Gastroesophageal sphincter (tissue), 4 donors: ENCODE data around the gene MYPN. TPM values are rescaled to one million over a fixed set of nuclear protein-coding genes. Genes with fewer than 3 reads are reported as not detected.
A peak's percentile ranks its signal among the peaks of the same experiment; 100 is the strongest.

Source experiments
- ATAC-seq: fragments of 150-250 bp; one replicate; pipeline ENCODE4 v1.9.1; 2016; ENCODE audit warnings: mild to moderate bottlenecking, moderate library complexity
- H3K27ac ChIP-seq, 4 donors: fragments of 200-600 bp; sonication (generic) in 3 of 4; 1 replicate in 3 of 4; 2 replicates in 1 of 4; pipeline ENCODE4 v1.5.1; 2016 to 2019
- H3K27me3 ChIP-seq: fragments of 200-600 bp; sonication (generic); one replicate; pipeline ENCODE4 v1.5.1; 2019
- H3K36me3 ChIP-seq, 2 donors: fragments of 200-600 bp; sonication (generic); one replicate each; pipeline ENCODE4 v1.5.1; 2019; ENCODE audit warnings: control low read depth in 1 of 2
- H3K4me1 ChIP-seq, 3 donors: fragments of 200-600 bp; sonication (generic); 1 replicate in 2 of 3; 2 replicates in 1 of 3; pipeline ENCODE4 v1.5.1; 2016 to 2019; ENCODE audit warnings: control low read depth in 2 of 3
- H3K4me3 ChIP-seq, 2 donors: fragments of 200-600 bp; sonication (generic); one replicate each; pipeline ENCODE4 v1.5.1; 2019; ENCODE audit warnings: mild to moderate bottlenecking in 1 of 2, moderate library complexity in 1 of 2
- H3K9me3 ChIP-seq, 3 donors: fragments of 200-600 bp; sonication (generic); one replicate each; pipeline ENCODE4 v1.5.1; 2017 to 2019; ENCODE audit warnings: control low read depth in 2 of 3
- CTCF ChIP-seq, 4 experiments: fragments of 200-600 bp in 2 of 4; fragments of 450-650 bp in 2 of 4; sonication (generic) in 1 of 4; IDR thresholded peaks; one replicate each; pipeline ENCODE4 v1.5.1; 2017 to 2019; ENCODE audit warnings: antibody characterized with exemption in 4 of 4, mild to moderate bottlenecking in 2 of 4, moderate library complexity in 2 of 4
- EP300 ChIP-seq: sonication (generic); formaldehyde crosslinking; IDR thresholded peaks from one replicate; pipeline ENCODE4 v1.6.1; 2017; ENCODE audit warnings: antibody characterized with exemption, mild to moderate bottlenecking
- POLR2A ChIP-seq, 2 donors: fragments of 450-650 bp; IDR thresholded peaks; one replicate each; pipeline ENCODE4 v1.6.1; 2017; ENCODE audit warnings: antibody characterized with exemption in 2 of 2, mild to moderate bottlenecking in 2 of 2, moderate library complexity in 1 of 2
- POLR2AphosphoS5 ChIP-seq: sonication (generic); formaldehyde crosslinking; IDR thresholded peaks from one replicate; pipeline ENCODE4 v1.6.1; 2017; ENCODE audit warnings: antibody characterized with exemption
- WGBS, 2 donors: methylation state at CpG; one replicate each; pipeline ENCODE4 v1.1.5; 2018; ENCODE audit warnings: low coverage in 1 of 2; 5-methylcytosine and 5-hydroxymethylcytosine counted together
- total RNA-seq, 4 donors: library from RNA; depleted of rRNA; stranded (reverse); fragments of >200 nt; gene quantifications; one replicate each; pipeline ENCODE4 v1.1.0, GENCODE V29; 2016

The MYPN gene
- total RNA-seq, 4 donors from 2014 or later: 0.79 to 1.9 TPM; not detected in 2

- H3K4me3 ChIP-seq: no peak overlapping the region
- H3K9me3 ChIP-seq: no peaks in the 10 kb centered on the region
- no peaks in the 10 kb centered on the region for H3K27me3 ChIP-seq
- no peak for ATAC-seq
- peaks cover 0 to 19% (median 4%) of the 10 kb centered on the region in 3 donors for H3K4me1 ChIP-seq
- WGBS, 2 donors: 67 to 86% methylated on average over 3 of the region's 3 CpGs
- H3K27ac ChIP-seq: no peak overlapping the region
- TF ChIP-seq POLR2AphosphoS5 (no peak), EP300 (no peak), CTCF (IDR thresholded peaks at IDR 0.05) (no peak), POLR2A (IDR thresholded peaks at IDR 0.05) (no peak)
- no peaks in the 10 kb centered on the region for H3K36me3 ChIP-seq
Measured at GRCh38 chr10:68106656-68107055, 2.6 kb upstream of the MYPN start.

- H3K4me1 ChIP-seq: peaks cover 0 to 19% (median 4%) of the 10 kb centered on the region in 3 donors
- H3K9me3 ChIP-seq: no peaks in the 10 kb centered on the region
- no peak overlapping the region for H3K27ac ChIP-seq
- no peak overlapping the region for H3K4me3 ChIP-seq
- no peaks in the 10 kb centered on the region for H3K36me3 ChIP-seq
- no peak for ATAC-seq
- TF ChIP-seq EP300 (no peak), POLR2AphosphoS5 (no peak), POLR2A (IDR thresholded peaks at IDR 0.05) (no peak), CTCF (IDR thresholded peaks at IDR 0.05) (no peak)
- WGBS, 2 donors: 100% methylated on average over 1 of the region's 1 CpG
- H3K27me3 ChIP-seq: no peaks in the 10 kb centered on the region
Measured at GRCh38 chr10:68107651-68108050, 1.6 kb upstream of the MYPN start.

DNA sequence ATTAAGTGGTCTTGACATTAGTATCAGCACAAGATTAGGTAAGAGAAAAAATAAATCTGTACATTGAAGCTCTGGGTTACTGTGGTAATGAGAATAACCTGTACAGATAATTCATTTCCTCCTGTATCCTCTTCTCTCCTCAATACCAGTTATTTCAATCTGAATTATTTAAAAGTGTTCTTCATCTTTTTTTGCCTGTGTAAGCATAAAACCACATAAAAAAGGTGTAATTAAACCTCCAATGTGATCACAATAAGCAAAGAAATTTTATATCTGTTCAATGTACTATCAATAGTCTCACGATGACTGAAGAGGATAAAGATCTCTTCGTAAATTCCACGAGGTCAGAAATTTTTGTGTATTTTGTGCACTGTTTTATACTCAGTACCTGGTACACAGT is 1.2 kb upstream of the MYPN start:
- Histone ChIP-seq H3K36me3 (no peaks in the 10 kb centered on the region), H3K27me3 (no peaks in the 10 kb centered on the region), H3K4me1 (peaks cover 0 to 19% (median 4%) of the 10 kb centered on the region in 3 donors), H3K4me3 (no peak overlapping the region), H3K9me3 (no peaks in the 10 kb centered on the region), H3K27ac (no peak overlapping the region)
- TF ChIP-seq EP300 (no peak), POLR2AphosphoS5 (no peak), POLR2A (IDR thresholded peaks at IDR 0.05) (no peak), CTCF (IDR thresholded peaks at IDR 0.05) (no peak)
- WGBS, 2 donors: 88 to 94% methylated on average over 3 of the region's 3 CpGs
- no peak for ATAC-seq

DNA sequence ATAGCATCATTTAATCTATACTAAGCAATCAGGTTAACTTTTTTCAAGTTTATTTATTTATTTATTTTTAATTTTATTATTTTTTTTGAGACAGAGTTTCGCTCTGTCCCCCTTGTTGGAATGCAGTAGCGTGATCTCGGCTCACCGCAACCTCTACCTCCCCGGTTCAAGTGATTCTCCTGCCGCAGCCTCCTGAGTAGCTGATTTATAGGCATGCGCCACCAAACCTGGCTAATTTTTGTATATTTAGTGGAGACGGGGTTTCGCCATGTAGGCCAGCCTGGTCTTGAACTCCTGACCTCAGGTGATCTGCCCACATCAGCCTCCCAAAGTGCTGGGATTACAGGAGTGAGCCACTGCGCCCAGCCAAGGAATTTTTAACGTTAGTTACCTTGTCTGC is 635 bp upstream of the MYPN start:
- TF ChIP-seq POLR2A (IDR thresholded peaks at IDR 0.05): no peak
- TF ChIP-seq EP300: no peak
- no peak for TF ChIP-seq POLR2AphosphoS5
- no peak for TF ChIP-seq CTCF (IDR thresholded peaks at IDR 0.05)
- Histone ChIP-seq H3K4me3 (no peak overlapping the region), H3K9me3 (no peaks in the 10 kb centered on the region), H3K27ac (no peak overlapping the region), H3K4me1 (peaks cover 0 to 19% (median 4%) of the 10 kb centered on the region in 3 donors), H3K36me3 (no peaks in the 10 kb centered on the region), H3K27me3 (no peaks in the 10 kb centered on the region)
- 96 to 100% methylated on average over 6 to 11 of the region's 11 CpGs for WGBS, 2 donors
- no peak for ATAC-seq

DNA sequence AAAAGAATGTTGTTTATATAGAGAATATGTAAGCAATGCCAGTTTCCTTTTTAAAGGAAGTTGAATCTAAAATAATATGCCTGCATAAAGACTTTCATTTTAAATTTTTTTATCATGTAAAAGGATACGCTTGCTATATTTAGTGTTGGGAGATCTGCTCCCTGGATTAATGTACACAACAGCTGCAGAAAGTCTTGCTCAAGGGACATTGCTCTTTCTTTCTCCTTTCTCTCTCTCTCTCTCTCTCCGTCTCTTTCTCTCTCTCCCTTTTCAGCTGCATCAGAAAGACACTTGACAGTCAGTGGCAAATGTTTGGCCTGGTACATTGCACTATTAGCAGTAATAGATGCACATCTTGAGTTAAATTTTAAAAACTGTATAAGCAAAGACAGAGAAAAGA is 739 bp downstream of the MYPN start:
- 8 to 24% methylated on average over 2 of the region's 2 CpGs for WGBS, 2 donors
- Histone ChIP-seq H3K4me1 (peaks cover 0 to 19% (median 4%) of the 10 kb centered on the region in 3 donors), H3K27ac (peak overlapping the region in 1 of 4 donors; percentile 9), H3K9me3 (no peaks in the 10 kb centered on the region), H3K27me3 (no peaks in the 10 kb centered on the region), H3K4me3 (peak overlapping the region; percentile 9 to 13), H3K36me3 (no peaks in the 10 kb centered on the region)
- no peak for TF ChIP-seq POLR2AphosphoS5
- TF ChIP-seq CTCF (IDR thresholded peaks at IDR 0.05): no peak
- TF ChIP-seq POLR2A (IDR thresholded peaks at IDR 0.05): no peak
- TF ChIP-seq EP300: no peak
- no peak for ATAC-seq
